GM06990 (cell line): ENCODE data around the gene MYO16.
"Not testable (repeated sequence)": the region's sequence is repeated elsewhere in the genome, so short reads cannot be mapped to it uniquely, and the experiment has no call there.

Source experiments
- DNase-seq: peaks from one replicate; pipeline ENCODE4 v3.0.0-alpha.2; 2011; ENCODE audit not compliant: insufficient read length; ENCODE audit errors: extremely low read depth
- H3K27me3 ChIP-seq: replicated peaks from 2 replicates; pipeline ENCODE4 v1.6.0; 2011; ENCODE audit warnings: low read length; ENCODE audit not compliant: control insufficient read depth, insufficient read depth
- H3K36me3 ChIP-seq: 2 replicates; pipeline ENCODE4 v1.5.1; 2011; ENCODE audit warnings: low read length; ENCODE audit not compliant: control insufficient read depth, insufficient read depth
- H3K4me3 ChIP-seq: replicated peaks from 2 replicates; pipeline ENCODE4 v1.5.1; 2011; ENCODE audit warnings: low read depth, mild to moderate bottlenecking, control low read depth, low read length
- TF ChIP-seq, protein P1 (sequence below): IDR thresholded peaks from 2 replicates; pipeline ENCODE4 v1.5.1; 2011; ENCODE audit warnings: low read length, control low read depth, mild to moderate bottlenecking, inconsistent platforms; ENCODE audit not compliant: insufficient read depth, poor library complexity, severe bottlenecking

Gene MYO16

DNA sequence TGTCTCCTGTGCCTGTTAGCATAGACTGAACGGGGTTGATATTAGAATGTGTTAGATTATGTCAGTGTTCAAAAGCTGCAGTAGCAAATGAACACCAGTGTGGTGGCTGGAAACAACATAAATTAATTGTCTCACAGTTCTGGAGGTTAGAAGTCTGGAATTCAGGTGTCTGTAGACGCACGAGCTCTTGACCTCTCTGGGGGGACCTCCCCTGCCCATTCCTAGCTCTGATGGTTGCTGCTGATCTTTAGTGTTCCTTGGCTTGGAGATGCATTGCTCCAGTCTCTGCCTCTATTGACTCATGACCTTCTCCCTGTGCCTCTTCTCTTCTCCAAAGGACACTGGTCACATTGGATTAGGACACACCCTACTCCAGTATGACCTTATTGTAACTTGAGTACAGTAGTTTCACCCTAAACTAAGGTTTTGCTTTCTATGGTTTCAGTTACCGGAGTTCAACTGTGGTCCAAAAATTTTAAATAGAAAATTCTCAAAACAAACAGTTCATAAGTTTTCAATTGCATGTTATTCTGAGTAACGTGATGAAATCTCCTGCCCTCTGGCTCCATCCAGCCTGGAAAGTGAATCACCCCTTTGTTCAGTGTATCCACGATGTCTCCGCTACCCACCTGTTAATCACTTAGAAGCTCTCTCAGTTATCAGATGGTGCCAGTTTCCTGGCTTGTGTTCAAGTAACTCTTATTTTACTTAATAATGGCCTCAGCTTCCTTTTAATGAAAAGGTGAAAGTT, 273.2 kb downstream of the MYO16 start:
- Histone ChIP-seq H3K36me3 (no peaks in the 10 kb centered on the region), H3K4me3 (no peak overlapping the region), H3K27me3 (no peaks in the 10 kb centered on the region)
- TF ChIP-seq, protein P1, sequence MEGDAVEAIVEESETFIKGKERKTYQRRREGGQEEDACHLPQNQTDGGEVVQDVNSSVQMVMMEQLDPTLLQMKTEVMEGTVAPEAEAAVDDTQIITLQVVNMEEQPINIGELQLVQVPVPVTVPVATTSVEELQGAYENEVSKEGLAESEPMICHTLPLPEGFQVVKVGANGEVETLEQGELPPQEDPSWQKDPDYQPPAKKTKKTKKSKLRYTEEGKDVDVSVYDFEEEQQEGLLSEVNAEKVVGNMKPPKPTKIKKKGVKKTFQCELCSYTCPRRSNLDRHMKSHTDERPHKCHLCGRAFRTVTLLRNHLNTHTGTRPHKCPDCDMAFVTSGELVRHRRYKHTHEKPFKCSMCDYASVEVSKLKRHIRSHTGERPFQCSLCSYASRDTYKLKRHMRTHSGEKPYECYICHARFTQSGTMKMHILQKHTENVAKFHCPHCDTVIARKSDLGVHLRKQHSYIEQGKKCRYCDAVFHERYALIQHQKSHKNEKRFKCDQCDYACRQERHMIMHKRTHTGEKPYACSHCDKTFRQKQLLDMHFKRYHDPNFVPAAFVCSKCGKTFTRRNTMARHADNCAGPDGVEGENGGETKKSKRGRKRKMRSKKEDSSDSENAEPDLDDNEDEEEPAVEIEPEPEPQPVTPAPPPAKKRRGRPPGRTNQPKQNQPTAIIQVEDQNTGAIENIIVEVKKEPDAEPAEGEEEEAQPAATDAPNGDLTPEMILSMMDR: no peak
- no peak for DNase-seq

GRCh38 chr13:108903613-108904012, 274.2 kb downstream of the MYO16 start:
- TF ChIP-seq, protein P1: no peak
- no peak for DNase-seq
- Histone ChIP-seq H3K4me3 (no peak overlapping the region), H3K27me3 (no peaks in the 10 kb centered on the region), H3K36me3 (no peaks in the 10 kb centered on the region)

DNA sequence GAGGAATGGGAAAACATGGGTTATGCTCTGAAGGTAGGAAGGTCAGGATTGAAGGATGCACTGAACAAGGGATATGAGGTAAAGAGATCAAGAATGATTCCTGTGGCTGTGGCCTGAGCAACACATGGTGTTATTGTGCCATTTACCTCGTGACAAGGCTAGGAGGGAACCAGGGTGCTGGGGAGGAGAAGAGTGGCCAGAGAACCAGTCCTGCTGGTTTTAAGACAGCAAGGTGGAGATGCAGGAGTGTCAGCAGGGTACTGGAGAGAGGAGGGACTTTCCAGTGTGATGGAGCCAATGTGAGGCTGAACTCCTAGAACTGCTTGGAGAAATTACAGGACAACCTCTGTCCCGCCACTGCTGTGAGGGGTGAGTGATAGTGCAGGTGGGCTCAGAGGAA, 282.4 kb downstream of the MYO16 start:
- H3K4me3 ChIP-seq: no peak overlapping the region
- no peaks in the 10 kb centered on the region for H3K36me3 ChIP-seq
- no peaks in the 10 kb centered on the region for H3K27me3 ChIP-seq
- no peak for DNase-seq
- TF ChIP-seq, protein P1: no peak

DNA sequence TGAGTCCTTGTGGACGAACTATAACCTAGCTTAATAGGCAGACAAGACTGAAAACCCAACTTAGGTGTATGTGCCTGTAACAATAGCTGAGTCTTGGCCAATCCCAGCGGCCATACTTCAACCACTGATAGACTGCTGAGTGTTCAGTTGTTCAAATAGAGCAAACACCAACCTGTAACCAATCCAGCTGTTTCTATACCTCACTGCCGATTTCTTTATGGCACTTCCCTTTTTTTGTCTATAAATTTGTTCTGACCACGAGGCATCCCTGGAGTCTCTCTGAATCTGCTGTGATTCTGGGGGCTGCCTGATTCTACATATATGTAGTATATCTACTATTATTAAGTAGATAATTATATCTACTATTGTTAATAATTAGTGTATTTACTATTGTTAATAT, 284.3 kb downstream of the MYO16 start:
- H3K27me3 ChIP-seq, H3K36me3 ChIP-seq, H3K4me3 ChIP-seq, DNase-seq: not testable (repeated sequence)

GRCh38 chr13:108915095-108915633, 285.8 kb downstream of the MYO16 start:
- DNase-seq: no peak
- Histone ChIP-seq H3K27me3 (no peaks in the 10 kb centered on the region), H3K36me3 (no peaks in the 10 kb centered on the region), H3K4me3 (peak overlapping the region; percentile 26)
- TF ChIP-seq, protein P1: peak; percentile 52

- H3K4me3 ChIP-seq: peak overlapping the region; percentile 26
Observed at GRCh38 chr13:108915634-108916512, 286.5 kb downstream of the MYO16 start.

More at GRCh38 chr13:108915634-108916512, 286.5 kb downstream of the MYO16 start:
- TF ChIP-seq, protein P1: no peak
- Histone ChIP-seq H3K27me3 (no peaks in the 10 kb centered on the region), H3K36me3 (no peaks in the 10 kb centered on the region)
- no peak for DNase-seq
